A549 (cell line): ENCODE data around the gene ENTR1. TPM values are rescaled to one million over a fixed set of nuclear protein-coding genes. Genes with fewer than 3 reads are reported as not detected.

Experiments used
- ATAC-seq, 2 experiments: fragments of 200-7000 bp in 1 of 2; fragments of >200 bp in 1 of 2; cut with Nextera tagmentation in 1 of 2; cut with Tn5 transposase in 1 of 2; 3 replicates each; pipeline versions ENCODE4 v1.8.0 to v1.9.1; 2018 to 2020; ENCODE audit warnings: mild to moderate bottlenecking in 1 of 2, moderate library complexity in 1 of 2
- CTCF ChIA-PET: fragments of 300-600 bp; sonication (Branson Sonifier 250); formaldehyde crosslinking; extraction: SDS; loops from one replicate; lab custom pipeline; 2021; ENCODE audit warnings: antibody characterized with exemption, inconsistent platforms; lab: Yijun Ruan, JAX
- POLR2A ChIA-PET: fragments of 350-600 bp; formaldehyde crosslinking; extraction: SDS; loops from one replicate; lab custom pipeline; 2021; ENCODE audit warnings: antibody characterized with exemption, inconsistent platforms; lab: Yijun Ruan, JAX
- DNase-seq, 2 experiments: peaks; one replicate each; pipeline versions ENCODE4 v3.0.0 to v3.0.0-alpha.2; 2011 to 2016; ENCODE audit warnings: low read depth in 1 of 2, low spot score in 1 of 2
- FAIRE-seq: peaks from 2 replicates; lab custom pipeline; 2011; peaks lifted over from hg19 to GRCh38; lab: Jason Lieb, UNC
- H3K27ac ChIP-seq, 2 experiments: fragments of >200 bp; sonication (Bioruptor Twin); formaldehyde crosslinking; 3 replicates each; pipeline ENCODE4 v1.5.1; 2016 to 2017
- H3K4me1 ChIP-seq: fragments of >200 bp; sonication (Bioruptor Twin); formaldehyde crosslinking; 3 replicates; pipeline ENCODE4 v1.6.1; 2016
- H3K4me2 ChIP-seq: fragments of >200 bp; sonication (Bioruptor Twin); formaldehyde crosslinking; 3 replicates; pipeline ENCODE4 v1.6.1; 2016
- H3K4me3 ChIP-seq: fragments of >200 bp; sonication (Bioruptor Twin); formaldehyde crosslinking; 3 replicates; pipeline ENCODE4 v1.5.1; 2016
- H3K9me3 ChIP-seq: fragments of >200 bp; sonication (Bioruptor Twin); formaldehyde crosslinking; 3 replicates; pipeline ENCODE4 v1.6.1; 2016
- CEBPB ChIP-seq, 2 experiments: fragments of >200 bp in 1 of 2; sonication (Bioruptor Twin) in 1 of 2; formaldehyde crosslinking in 1 of 2; IDR thresholded peaks; 2 replicates each; pipeline ENCODE4 v1.6.1; 2012 to 2016
- E2F6 ChIP-seq: IDR thresholded peaks from 2 replicates; pipeline ENCODE4 v1.6.1; 2012; ENCODE audit warnings: low read depth, borderline replicate concordance
- EP300 ChIP-seq, 2 experiments: fragments of >200 bp; sonication (Bioruptor Twin); formaldehyde crosslinking; IDR thresholded peaks; 2 replicates in 1 of 2; 3 replicates in 1 of 2; pipeline ENCODE4 v1.6.1; 2016 to 2017
- FOXS1 ChIP-seq: fragments of 250-450 bp; sonication (Bioruptor Pico); IDR thresholded peaks from 2 replicates; pipeline ENCODE4 v1.5.0; 2020; ENCODE audit warnings: mild to moderate bottlenecking, moderate library complexity
- HOXB5 ChIP-seq: fragments of 250-450 bp; sonication (Bioruptor Pico); IDR thresholded peaks from 2 replicates; pipeline ENCODE4 v1.5.0; 2020; ENCODE audit warnings: mild to moderate bottlenecking, moderate library complexity
- JUN ChIP-seq, 2 experiments: fragments of >200 bp; sonication (Bioruptor Twin); formaldehyde crosslinking; IDR thresholded peaks; 2 replicates in 1 of 2; 3 replicates in 1 of 2; pipeline ENCODE4 v1.6.1; 2016 to 2017
- KDM5A ChIP-seq: fragments of 200-600 bp; sonication (generic); IDR thresholded peaks from 2 replicates; pipeline ENCODE4 v1.6.1; 2016; ENCODE audit warnings: antibody characterized with exemption, mild to moderate bottlenecking
- MAX ChIP-seq: IDR thresholded peaks from 2 replicates; pipeline ENCODE4 v1.6.1; 2012
- MYC ChIP-seq: IDR thresholded peaks from 2 replicates; pipeline ENCODE4 v1.6.1; 2012; ENCODE audit warnings: mild to moderate bottlenecking, inconsistent platforms, low read length, improper control_type of control experiment, borderline replicate concordance
- RAD21 ChIP-seq, 2 experiments: fragments of >200 bp in 1 of 2; sonication (Bioruptor Twin) in 1 of 2; formaldehyde crosslinking in 1 of 2; IDR thresholded peaks in 1 of 2; conservative IDR thresholded peaks in 1 of 2; 2 replicates in 1 of 2; 3 replicates in 1 of 2; pipeline ENCODE4 v1.6.1; 2012 to 2018; ENCODE audit warnings: inconsistent platforms in 1 of 2
- SMC3 ChIP-seq: fragments of >200 bp; sonication (Bioruptor Twin); formaldehyde crosslinking; IDR thresholded peaks from 3 replicates; pipeline ENCODE4 v1.6.1; 2018; ENCODE audit warnings: inconsistent platforms
- SREBF2 ChIP-seq: fragments of 450-650 bp; IDR thresholded peaks from 2 replicates; pipeline ENCODE4 v1.6.1; 2014; ENCODE audit warnings: mild to moderate bottlenecking, moderate library complexity
- ZFP36 ChIP-seq: fragments of 450-650 bp; IDR thresholded peaks from 2 replicates; pipeline ENCODE4 v1.6.1; 2014; ENCODE audit warnings: borderline replicate concordance; ENCODE audit not compliant: partially characterized antibody
- ZNF302 ChIP-seq: fragments of 250-450 bp; sonication (Bioruptor Pico); IDR thresholded peaks from 2 replicates; pipeline ENCODE4 v1.9.0; 2021; ENCODE audit warnings: inconsistent platforms, mild to moderate bottlenecking, moderate library complexity
- ZSCAN20 ChIP-seq: fragments of 250-450 bp; sonication (Bioruptor Pico); IDR thresholded peaks from 2 replicates; pipeline ENCODE4 v1.8.0; 2022; ENCODE audit warnings: mild to moderate bottlenecking, moderate library complexity
- WGBS: methylation state at CpG from one replicate; pipeline ENCODE4 v1.1.6; 2017; ENCODE audit errors: missing lambda C conversion rate; 5-methylcytosine and 5-hydroxymethylcytosine counted together
- polyA plus RNA-seq, 4 experiments: library from polyadenylated mRNA; depleted of rRNA in 3 of 4; stranded (reverse); fragments of >200 nt; fragmentation: RNase III in 1 of 4; extraction: RNeasy Plus Mini Kit Qiagen cat#74134 plus additional on column Dnase treatment in 1 of 4; gene quantifications; 2 replicates in 3 of 4; 3 replicates in 1 of 4; pipeline ENCODE4 v1.2.3, GENCODE V29; 2011 to 2017
- TF ChIP-seq, protein P1 (sequence below): fragments of >200 bp; sonication (Bioruptor Twin); formaldehyde crosslinking; IDR thresholded peaks from 3 replicates; pipeline ENCODE4 v1.5.1; 2016
- TF ChIP-seq, protein P2 (sequence below): fragments of 250-450 bp; sonication (Bioruptor Pico); IDR thresholded peaks from 2 replicates; pipeline ENCODE4 v1.5.0; 2021; ENCODE audit warnings: mild to moderate bottlenecking, moderate library complexity, borderline replicate concordance
- TF ChIP-seq, protein P3 (sequence below): fragments of >200 bp; sonication (Bioruptor Twin); formaldehyde crosslinking; IDR thresholded peaks from 2 replicates; pipeline ENCODE4 v1.6.1; 2016
- TF ChIP-seq, protein P4 (sequence below): fragments of 200-600 bp; sonication (generic); IDR thresholded peaks from 2 replicates; pipeline ENCODE4 v1.6.1; 2016; ENCODE audit warnings: antibody characterized with exemption, mild to moderate bottlenecking, moderate library complexity

Gene ENTR1
- polyA plus RNA-seq, 2 of the 4 experiments (the other 2 are of a cell fraction) = 63.8 to 75.8 TPM

DNA sequence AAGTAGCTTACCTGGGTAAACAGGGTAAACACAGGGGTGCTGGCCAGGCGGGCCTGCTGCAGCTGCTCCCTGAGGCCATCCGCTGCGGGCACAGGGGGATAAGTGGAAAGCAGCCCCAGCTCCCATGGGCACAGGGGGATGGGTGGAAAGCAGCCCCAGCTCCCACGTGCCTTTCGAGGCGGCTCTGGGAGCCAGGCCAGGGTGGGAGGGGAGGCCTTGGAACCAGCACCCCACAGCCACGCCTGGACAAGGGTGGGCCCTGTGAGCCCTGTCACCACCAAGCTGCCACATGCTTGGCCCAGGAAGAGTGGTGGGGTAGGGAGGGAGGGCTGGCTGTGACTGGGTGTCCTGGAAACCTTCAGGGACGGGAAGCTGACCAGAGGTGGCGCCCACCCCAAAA is 29.1 kb downstream of the ENTR1 start (continued):
- no peak for TF ChIP-seq HOXB5 (CRISPR knock-in tag)
- no peak for TF ChIP-seq E2F6

DNA sequence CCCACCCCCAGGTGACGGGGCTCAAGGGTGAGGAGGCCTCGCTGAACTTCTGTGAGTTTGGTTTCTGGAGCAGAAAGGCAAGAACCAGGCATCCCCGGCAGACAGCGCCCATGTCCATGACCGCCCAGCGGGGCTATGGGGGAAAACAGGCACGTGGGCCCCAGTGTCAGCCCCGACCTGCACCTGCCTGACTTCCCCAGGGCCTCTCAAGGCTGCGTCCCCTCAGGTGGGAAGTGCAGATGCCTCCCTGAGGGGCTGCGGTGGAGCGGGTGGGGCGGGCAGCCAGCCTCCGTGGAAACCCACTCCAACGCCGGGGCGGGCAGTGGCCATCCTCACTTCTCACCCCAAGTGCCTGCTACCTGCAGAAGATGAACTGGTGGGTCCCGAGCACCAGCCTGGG is 30.0 kb downstream of the ENTR1 start:
- Histone ChIP-seq H3K9me3 (no peaks in the 10 kb centered on the region), H3K4me2 (no peak overlapping the region), H3K27ac (no peak overlapping the region), H3K4me3 (no peak overlapping the region), H3K4me1 (no peaks in the 10 kb centered on the region)
- FAIRE-seq = no peak
- WGBS = 91% methylated on average over 15 of the region's 17 CpGs
- no peak for ATAC-seq
- CTCF ChIA-PET = interaction anchor here (1.1 to 10.0 kb wide), 4 partner anchors 16 to 154 kb away, joined by 3 to 100 read pairs (median 16); partner anchors contain the start of genes DNLZ and SNAPC4
- TF ChIP-seq RAD21 (conservative IDR thresholded peaks at IDR 0.05 in 1 of 2, IDR thresholded peaks at IDR 0.05 in 1 of 2) = no peak
- no peak for TF ChIP-seq SMC3
- no peak for TF ChIP-seq ZFP36
- no peak for TF ChIP-seq EP300 (IDR thresholded peaks at IDR 0.05)
- TF ChIP-seq, protein P1, sequence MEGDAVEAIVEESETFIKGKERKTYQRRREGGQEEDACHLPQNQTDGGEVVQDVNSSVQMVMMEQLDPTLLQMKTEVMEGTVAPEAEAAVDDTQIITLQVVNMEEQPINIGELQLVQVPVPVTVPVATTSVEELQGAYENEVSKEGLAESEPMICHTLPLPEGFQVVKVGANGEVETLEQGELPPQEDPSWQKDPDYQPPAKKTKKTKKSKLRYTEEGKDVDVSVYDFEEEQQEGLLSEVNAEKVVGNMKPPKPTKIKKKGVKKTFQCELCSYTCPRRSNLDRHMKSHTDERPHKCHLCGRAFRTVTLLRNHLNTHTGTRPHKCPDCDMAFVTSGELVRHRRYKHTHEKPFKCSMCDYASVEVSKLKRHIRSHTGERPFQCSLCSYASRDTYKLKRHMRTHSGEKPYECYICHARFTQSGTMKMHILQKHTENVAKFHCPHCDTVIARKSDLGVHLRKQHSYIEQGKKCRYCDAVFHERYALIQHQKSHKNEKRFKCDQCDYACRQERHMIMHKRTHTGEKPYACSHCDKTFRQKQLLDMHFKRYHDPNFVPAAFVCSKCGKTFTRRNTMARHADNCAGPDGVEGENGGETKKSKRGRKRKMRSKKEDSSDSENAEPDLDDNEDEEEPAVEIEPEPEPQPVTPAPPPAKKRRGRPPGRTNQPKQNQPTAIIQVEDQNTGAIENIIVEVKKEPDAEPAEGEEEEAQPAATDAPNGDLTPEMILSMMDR = no peak
- TF ChIP-seq ZSCAN20 = no peak
- TF ChIP-seq KDM5A = no peak
- TF ChIP-seq ZNF302 (CRISPR knock-in tag) = no peak
- TF ChIP-seq, protein P2, sequence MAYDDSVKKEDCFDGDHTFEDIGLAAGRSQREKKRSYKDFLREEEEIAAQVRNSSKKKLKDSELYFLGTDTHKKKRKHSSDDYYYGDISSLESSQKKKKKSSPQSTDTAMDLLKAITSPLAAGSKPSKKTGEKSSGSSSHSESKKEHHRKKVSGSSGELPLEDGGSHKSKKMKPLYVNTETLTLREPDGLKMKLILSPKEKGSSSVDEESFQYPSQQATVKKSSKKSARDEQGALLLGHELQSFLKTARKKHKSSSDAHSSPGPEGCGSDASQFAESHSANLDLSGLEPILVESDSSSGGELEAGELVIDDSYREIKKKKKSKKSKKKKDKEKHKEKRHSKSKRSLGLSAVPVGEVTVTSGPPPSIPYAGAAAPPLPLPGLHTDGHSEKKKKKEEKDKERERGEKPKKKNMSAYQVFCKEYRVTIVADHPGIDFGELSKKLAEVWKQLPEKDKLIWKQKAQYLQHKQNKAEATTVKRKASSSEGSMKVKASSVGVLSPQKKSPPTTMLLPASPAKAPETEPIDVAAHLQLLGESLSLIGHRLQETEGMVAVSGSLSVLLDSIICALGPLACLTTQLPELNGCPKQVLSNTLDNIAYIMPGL (CRISPR knock-in tag) = no peak
- TF ChIP-seq SREBF2 = no peak
- TF ChIP-seq FOXS1 (CRISPR knock-in tag) = no peak
- no peak for TF ChIP-seq CEBPB (IDR thresholded peaks at IDR 0.05)
- no peak for TF ChIP-seq JUN (IDR thresholded peaks at IDR 0.05)
- no peak for TF ChIP-seq MYC
- TF ChIP-seq, protein P3, sequence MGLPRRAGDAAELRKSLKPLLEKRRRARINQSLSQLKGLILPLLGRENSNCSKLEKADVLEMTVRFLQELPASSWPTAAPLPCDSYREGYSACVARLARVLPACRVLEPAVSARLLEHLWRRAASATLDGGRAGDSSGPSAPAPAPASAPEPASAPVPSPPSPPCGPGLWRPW = no peak
- TF ChIP-seq, protein P4, sequence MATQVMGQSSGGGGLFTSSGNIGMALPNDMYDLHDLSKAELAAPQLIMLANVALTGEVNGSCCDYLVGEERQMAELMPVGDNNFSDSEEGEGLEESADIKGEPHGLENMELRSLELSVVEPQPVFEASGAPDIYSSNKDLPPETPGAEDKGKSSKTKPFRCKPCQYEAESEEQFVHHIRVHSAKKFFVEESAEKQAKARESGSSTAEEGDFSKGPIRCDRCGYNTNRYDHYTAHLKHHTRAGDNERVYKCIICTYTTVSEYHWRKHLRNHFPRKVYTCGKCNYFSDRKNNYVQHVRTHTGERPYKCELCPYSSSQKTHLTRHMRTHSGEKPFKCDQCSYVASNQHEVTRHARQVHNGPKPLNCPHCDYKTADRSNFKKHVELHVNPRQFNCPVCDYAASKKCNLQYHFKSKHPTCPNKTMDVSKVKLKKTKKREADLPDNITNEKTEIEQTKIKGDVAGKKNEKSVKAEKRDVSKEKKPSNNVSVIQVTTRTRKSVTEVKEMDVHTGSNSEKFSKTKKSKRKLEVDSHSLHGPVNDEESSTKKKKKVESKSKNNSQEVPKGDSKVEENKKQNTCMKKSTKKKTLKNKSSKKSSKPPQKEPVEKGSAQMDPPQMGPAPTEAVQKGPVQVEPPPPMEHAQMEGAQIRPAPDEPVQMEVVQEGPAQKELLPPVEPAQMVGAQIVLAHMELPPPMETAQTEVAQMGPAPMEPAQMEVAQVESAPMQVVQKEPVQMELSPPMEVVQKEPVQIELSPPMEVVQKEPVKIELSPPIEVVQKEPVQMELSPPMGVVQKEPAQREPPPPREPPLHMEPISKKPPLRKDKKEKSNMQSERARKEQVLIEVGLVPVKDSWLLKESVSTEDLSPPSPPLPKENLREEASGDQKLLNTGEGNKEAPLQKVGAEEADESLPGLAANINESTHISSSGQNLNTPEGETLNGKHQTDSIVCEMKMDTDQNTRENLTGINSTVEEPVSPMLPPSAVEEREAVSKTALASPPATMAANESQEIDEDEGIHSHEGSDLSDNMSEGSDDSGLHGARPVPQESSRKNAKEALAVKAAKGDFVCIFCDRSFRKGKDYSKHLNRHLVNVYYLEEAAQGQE = no peak
- no peak for TF ChIP-seq MAX
- no peak for DNase-seq
- POLR2A ChIA-PET = no interaction called here
